Central memory CD8-positive, alpha-beta T cell (primary cell): ENCODE results near the gene MEOX2.

Experiments used
- ATAC-seq: fragments of 150-1000 bp; cut with Tn5 transposase; replicated peaks from 2 replicates; pipeline ENCODE4 v1.10.0; 2022; ENCODE audit warnings: mild to moderate bottlenecking, moderate FRiP score, moderate number of reproducible peaks; ENCODE audit not compliant: poor library complexity, severe bottlenecking; ENCODE audit errors: extremely low read depth
- DNase-seq, 2 donors: peaks; one replicate each; pipeline ENCODE4 v3.0.0; 2021; ENCODE audit warnings: low spot score in 2 of 2
- H3K27ac Mint-ChIP-seq: one replicate; pipeline ENCODE4 v1.8.0; 2022; ENCODE audit warnings: low read depth, mild to moderate bottlenecking, moderate library complexity, mixed read lengths
- H3K27me3 Mint-ChIP-seq: one replicate; pipeline ENCODE4 v1.8.0; 2022; ENCODE audit warnings: mixed read lengths
- H3K36me3 Mint-ChIP-seq: one replicate; pipeline ENCODE4 v1.8.0; 2022; ENCODE audit warnings: mild to moderate bottlenecking, moderate library complexity, mixed read lengths; ENCODE audit not compliant: insufficient read depth
- H3K4me1 Mint-ChIP-seq: one replicate; pipeline ENCODE4 v1.8.0; 2022; ENCODE audit warnings: mixed read lengths
- H3K4me3 Mint-ChIP-seq: one replicate; pipeline ENCODE4 v1.8.0; 2022; ENCODE audit warnings: mild to moderate bottlenecking, moderate library complexity, mixed read lengths
- H3K9me3 Mint-ChIP-seq: one replicate; pipeline ENCODE4 v1.8.0; 2022; ENCODE audit warnings: mixed read lengths

The MEOX2 gene

DNA sequence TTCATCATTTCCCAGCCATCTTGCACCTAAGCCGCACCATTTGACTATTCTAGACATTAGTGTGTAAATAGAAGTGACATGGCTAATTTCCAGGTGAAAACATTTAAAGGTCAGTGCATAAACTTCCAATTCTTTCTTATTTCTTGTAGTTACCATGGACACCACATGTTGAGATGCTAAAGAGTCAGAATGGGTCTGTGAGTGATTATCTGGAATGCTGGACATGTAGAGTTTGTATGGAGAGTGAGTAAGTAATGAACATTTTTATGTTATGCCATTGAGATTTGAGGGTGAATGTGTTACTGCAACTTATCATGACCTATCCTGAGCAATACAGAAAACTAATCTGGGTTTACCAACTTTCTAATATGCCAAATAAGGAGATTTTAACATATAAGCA, 60.4 kb downstream of the MEOX2 start:
- no peak overlapping the region for H3K27ac Mint-ChIP-seq
- no peak for ATAC-seq
- DNase-seq: no peak
- H3K27me3 Mint-ChIP-seq: no peaks in the 10 kb centered on the region
- H3K9me3 Mint-ChIP-seq: peaks cover 5% of the 10 kb centered on the region
- H3K4me3 Mint-ChIP-seq: no peak overlapping the region
- H3K36me3 Mint-ChIP-seq: no peaks in the 10 kb centered on the region
- H3K4me1 Mint-ChIP-seq: no peaks in the 10 kb centered on the region

DNA sequence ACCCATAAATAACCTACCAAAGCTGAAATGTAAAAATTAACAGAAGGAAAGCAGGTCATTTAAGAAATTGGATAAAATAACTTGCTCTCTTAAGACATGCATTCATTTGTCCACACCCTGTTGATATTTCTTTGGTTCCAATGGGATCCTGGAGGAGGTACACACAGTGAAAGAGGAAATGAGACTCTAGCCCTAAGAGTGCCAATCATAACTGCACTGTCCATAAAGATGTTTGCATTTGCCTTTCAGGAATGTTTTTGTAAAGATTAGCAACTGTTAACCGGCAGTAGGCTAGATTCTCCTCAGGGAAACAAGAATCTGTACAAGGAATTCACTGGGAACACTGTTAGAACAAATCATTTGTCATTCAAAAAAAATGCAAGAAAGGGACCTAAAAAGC, 61.0 kb downstream of the MEOX2 start:
- no peaks in the 10 kb centered on the region for H3K4me1 Mint-ChIP-seq
- H3K4me3 Mint-ChIP-seq: no peak overlapping the region
- H3K27ac Mint-ChIP-seq: no peak overlapping the region
- H3K9me3 Mint-ChIP-seq: peaks cover 5% of the 10 kb centered on the region
- no peak for DNase-seq
- H3K27me3 Mint-ChIP-seq: no peaks in the 10 kb centered on the region
- H3K36me3 Mint-ChIP-seq: no peaks in the 10 kb centered on the region
- ATAC-seq: no peak

DNA sequence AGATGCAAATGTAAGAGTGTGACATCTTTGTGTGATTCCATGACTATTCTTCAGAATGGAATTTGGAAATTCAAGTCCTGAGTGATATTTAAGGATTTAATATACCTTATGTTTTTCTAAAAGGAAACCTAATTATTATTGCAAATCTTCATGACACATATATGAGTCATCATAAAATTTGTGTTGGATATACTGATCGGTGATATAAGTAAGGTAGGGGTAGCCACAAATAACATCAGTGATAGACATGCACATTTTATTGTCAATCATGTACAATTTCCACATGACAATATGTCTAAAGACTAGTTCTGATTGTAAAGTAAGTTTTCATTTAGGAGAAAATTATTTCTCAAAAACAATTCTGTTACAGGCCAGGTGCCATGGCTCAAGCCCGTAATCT, 65.0 kb downstream of the MEOX2 start:
- Mint-ChIP-seq H3K4me1 (no peaks in the 10 kb centered on the region), H3K4me3 (no peak overlapping the region), H3K27ac (no peak overlapping the region), H3K9me3 (no peaks in the 10 kb centered on the region), H3K36me3 (no peaks in the 10 kb centered on the region), H3K27me3 (no peaks in the 10 kb centered on the region)
- ATAC-seq: no peak
- DNase-seq: no peak

DNA sequence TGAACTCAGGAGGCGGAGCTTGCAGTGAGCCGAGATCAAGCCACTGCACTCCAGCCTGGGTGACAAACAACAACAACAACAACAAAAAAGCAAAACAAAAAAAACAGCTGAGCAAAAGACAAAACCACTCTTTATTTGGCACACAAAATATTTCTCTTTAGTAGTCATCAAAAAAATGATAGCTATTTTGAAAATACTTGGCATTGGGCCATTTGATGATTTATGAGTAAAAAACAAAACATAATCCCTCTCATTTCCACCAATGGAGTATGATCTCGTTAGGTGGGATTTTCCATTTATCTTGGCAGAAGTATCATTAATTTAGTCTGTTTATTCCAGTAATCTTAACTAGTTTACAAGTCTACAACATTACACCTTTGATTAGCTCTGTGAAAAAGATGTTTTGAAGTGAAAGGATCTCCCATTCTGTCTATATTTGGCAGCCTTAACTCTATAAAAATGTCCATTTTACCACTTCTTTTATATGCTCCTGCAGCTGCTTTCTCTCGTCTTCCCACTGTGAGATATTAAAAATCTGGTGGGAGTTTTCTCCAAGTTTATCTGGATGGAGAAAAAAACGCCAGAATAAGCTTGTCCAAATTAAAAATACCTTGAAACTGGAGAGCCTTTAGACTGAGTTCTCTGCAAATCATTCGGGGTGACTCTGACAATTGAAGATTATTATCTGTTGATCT, 65.8 kb downstream of the MEOX2 start:
- Mint-ChIP-seq H3K9me3 (no peaks in the 10 kb centered on the region), H3K4me1 (no peaks in the 10 kb centered on the region), H3K4me3 (no peak overlapping the region), H3K36me3 (no peaks in the 10 kb centered on the region), H3K27ac (no peak overlapping the region), H3K27me3 (no peaks in the 10 kb centered on the region)
- ATAC-seq: no peak
- no peak for DNase-seq

DNA sequence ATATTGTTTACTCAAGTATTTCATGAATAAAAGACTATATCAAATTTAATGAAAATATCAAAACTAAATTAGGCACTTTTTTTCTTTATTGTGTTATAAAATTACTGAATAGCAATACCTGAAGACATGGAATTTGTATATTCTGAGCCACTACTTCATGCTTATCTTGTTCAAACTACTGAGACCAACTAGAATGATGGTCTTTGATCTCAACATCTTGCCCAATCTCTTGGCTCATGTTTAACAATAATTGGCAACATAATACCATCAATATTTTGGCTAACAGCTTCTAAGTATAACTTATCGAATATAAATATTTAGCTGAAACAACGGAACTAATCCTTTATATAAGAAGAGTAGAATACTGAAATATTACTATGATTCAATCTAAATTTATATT, 68.2 kb downstream of the MEOX2 start:
- H3K36me3 Mint-ChIP-seq: no peaks in the 10 kb centered on the region
- no peak overlapping the region for H3K27ac Mint-ChIP-seq
- ATAC-seq (no peak), DNase-seq (no peak)
- no peaks in the 10 kb centered on the region for H3K4me1 Mint-ChIP-seq
- H3K9me3 Mint-ChIP-seq: no peaks in the 10 kb centered on the region
- H3K4me3 Mint-ChIP-seq: no peak overlapping the region
- H3K27me3 Mint-ChIP-seq: no peaks in the 10 kb centered on the region

DNA sequence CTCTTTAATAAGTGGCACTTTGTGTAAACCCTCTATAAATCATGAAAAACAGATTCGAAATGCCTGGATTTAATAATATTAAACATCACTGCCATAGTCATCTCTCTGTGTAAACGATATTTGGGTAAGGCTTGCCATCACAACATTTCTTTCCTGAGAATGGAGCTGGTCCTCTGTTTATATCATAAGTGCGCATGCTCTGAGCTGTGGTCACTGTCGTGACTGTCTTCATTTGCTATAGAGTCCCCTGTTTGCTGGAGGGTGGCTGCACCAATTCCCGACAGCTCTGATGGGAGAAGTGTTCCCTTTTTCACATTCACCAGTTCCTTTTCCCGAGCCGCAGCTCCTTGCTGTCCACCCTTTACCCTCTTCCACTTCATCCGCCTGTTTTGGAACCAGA, 74.3 kb downstream of the MEOX2 start:
- DNase-seq: no peak
- no peaks in the 10 kb centered on the region for H3K27me3 Mint-ChIP-seq
- H3K9me3 Mint-ChIP-seq: peaks cover 6% of the 10 kb centered on the region
- H3K27ac Mint-ChIP-seq: no peak overlapping the region
- ATAC-seq: no peak
- no peaks in the 10 kb centered on the region for H3K4me1 Mint-ChIP-seq
- H3K4me3 Mint-ChIP-seq: no peak overlapping the region
- no peaks in the 10 kb centered on the region for H3K36me3 Mint-ChIP-seq

DNA sequence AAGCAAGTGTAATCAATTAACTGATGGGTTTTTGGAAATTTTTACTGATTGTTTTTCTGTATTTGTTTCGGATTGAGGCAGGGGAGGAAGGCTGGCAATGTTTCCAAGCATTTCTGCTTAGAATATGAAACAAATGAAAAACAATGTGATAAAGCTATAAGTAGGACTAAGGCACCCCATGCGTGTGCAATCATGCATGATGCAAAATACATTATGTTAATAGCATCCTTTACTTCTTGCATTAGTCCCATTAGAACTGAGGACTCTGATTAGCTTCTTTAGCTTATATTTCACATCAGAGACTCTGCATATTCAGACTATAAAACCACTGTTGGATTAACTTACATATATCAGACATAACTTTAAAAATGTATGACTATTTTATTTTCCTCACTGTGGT, 76.0 kb downstream of the MEOX2 start:
- no peak for DNase-seq
- ATAC-seq: no peak
- peaks cover 6% of the 10 kb centered on the region for H3K9me3 Mint-ChIP-seq
- H3K36me3 Mint-ChIP-seq: no peaks in the 10 kb centered on the region
- no peak overlapping the region for H3K4me3 Mint-ChIP-seq
- no peak overlapping the region for H3K27ac Mint-ChIP-seq
- H3K27me3 Mint-ChIP-seq: no peaks in the 10 kb centered on the region
- no peaks in the 10 kb centered on the region for H3K4me1 Mint-ChIP-seq

DNA sequence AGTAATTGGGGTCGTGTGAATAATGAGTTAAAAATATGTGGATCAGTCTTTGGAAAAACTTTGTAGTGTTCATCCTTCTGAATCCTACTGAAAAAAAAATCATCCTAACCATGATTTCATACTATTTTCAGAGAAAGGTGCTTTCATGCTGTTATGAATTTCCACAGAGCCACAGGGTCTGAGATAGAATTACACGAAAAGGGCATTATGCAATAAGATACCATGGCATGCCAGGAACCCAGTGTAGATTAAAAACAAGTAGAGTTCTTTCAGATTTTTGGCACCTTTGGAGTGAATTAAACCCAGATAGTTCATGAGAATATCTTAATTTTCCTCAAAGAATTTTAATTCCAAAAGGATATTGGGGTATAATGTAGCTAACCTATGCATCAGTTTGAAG, 77.2 kb downstream of the MEOX2 start:
- Mint-ChIP-seq H3K36me3 (no peaks in the 10 kb centered on the region), H3K4me1 (no peaks in the 10 kb centered on the region), H3K27me3 (no peaks in the 10 kb centered on the region), H3K27ac (no peak overlapping the region), H3K4me3 (no peak overlapping the region), H3K9me3 (peaks cover 6% of the 10 kb centered on the region)
- DNase-seq (no peak), ATAC-seq (no peak)

DNA sequence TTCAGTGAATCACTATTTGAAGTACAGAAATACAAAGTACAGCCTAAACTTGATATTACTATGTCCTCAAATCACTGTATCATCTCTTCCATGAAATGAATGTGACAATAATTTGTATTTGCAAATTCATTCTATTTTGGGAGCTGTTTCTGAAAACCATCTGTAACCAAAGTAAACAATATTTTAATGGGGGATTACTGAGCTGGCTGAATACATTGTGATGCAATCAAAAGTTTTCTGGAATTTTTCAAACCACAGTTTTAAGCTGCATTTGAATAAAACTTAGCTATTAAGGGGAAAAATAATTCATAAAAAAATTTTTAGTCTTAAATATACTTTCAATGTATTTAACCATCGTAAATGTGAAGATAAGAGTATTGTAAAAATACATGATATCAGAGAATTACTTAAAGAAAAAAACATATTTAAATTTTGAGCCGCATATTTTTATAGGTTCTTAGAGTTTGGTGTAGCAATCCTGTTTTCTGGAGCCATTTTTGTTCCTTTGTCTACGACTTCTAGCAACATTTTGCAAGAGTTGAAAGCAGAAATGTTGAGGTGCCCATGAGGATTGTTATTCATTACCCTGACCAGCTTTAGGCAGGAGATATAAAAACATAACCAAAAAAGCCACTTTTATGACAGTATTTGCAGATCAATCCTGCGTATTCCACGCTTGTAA, 78.8 kb downstream of the MEOX2 start:
- Mint-ChIP-seq H3K9me3 (peaks cover 15% of the 10 kb centered on the region), H3K27me3 (no peaks in the 10 kb centered on the region), H3K4me1 (no peaks in the 10 kb centered on the region), H3K4me3 (no peak overlapping the region), H3K36me3 (no peaks in the 10 kb centered on the region), H3K27ac (no peak overlapping the region)
- ATAC-seq (no peak), DNase-seq (no peak)

DNA sequence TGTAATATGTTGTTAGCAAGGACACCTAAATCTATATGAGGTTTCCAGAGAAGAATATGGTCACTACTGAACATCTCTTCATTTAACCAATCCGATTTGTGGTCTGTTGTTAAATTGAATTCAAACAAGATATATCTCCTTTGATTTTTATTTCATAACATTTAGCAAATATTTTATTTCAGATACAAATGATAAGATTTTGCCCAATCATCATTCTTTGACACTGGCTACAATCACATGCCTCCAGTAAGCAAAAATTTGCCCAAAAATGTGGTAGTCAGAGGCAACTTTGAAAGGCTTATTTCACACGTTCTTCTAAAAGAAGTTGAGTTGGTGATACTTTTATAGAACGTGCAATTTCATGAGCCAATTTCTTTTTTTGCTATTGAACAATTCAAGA, 79.9 kb downstream of the MEOX2 start:
- ATAC-seq (no peak), DNase-seq (no peak)
- Mint-ChIP-seq H3K9me3 (peaks cover 15% of the 10 kb centered on the region), H3K36me3 (no peaks in the 10 kb centered on the region), H3K4me1 (no peaks in the 10 kb centered on the region), H3K27me3 (no peaks in the 10 kb centered on the region), H3K4me3 (no peak overlapping the region), H3K27ac (no peak overlapping the region)

DNA sequence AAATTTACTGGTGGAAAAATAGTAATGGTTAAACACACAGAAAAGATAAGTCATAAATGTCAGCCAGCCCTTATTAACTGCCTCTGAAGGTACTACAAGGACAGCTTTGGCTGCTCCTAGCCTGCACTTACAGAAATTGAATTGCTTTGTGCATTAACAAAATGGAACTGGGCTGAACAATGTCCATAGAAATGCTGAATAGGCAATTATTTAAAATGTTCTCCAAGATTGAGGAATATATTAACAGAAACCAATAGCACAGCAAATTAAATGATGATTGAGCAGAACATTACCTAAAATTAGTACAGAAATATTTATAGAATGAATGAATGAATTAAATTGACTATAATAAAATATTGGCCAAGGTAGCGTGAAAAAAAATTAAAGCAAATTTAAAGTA, 82.3 kb downstream of the MEOX2 start:
- peaks cover 13% of the 10 kb centered on the region for H3K9me3 Mint-ChIP-seq
- no peaks in the 10 kb centered on the region for H3K36me3 Mint-ChIP-seq
- H3K27me3 Mint-ChIP-seq: no peaks in the 10 kb centered on the region
- DNase-seq: no peak
- no peak overlapping the region for H3K27ac Mint-ChIP-seq
- no peak for ATAC-seq
- H3K4me1 Mint-ChIP-seq: no peaks in the 10 kb centered on the region
- no peak overlapping the region for H3K4me3 Mint-ChIP-seq

DNA sequence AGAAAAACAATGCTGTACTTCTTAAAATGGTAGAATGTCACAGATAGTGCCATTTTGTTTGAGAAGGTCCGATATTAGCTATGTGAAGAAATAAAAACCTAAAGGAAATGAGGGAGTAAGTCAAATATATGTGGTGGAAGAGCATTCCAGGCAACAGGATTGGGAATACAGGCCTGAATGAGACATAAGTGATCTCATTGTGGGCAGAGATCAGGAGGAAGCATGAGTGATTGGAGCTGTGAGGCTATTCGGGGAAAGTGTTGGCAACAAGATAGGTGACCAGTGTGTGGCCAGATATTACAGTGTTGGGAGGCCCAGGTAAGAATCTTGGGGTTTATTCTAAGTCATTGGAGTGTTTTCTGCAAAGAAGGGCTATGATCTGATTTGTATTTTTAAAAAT, 83.4 kb downstream of the MEOX2 start:
- H3K27ac Mint-ChIP-seq: no peak overlapping the region
- no peak for DNase-seq
- H3K4me1 Mint-ChIP-seq: no peaks in the 10 kb centered on the region
- no peak for ATAC-seq
- no peaks in the 10 kb centered on the region for H3K27me3 Mint-ChIP-seq
- H3K36me3 Mint-ChIP-seq: no peaks in the 10 kb centered on the region
- H3K4me3 Mint-ChIP-seq: no peak overlapping the region
- peaks cover 9% of the 10 kb centered on the region for H3K9me3 Mint-ChIP-seq

DNA sequence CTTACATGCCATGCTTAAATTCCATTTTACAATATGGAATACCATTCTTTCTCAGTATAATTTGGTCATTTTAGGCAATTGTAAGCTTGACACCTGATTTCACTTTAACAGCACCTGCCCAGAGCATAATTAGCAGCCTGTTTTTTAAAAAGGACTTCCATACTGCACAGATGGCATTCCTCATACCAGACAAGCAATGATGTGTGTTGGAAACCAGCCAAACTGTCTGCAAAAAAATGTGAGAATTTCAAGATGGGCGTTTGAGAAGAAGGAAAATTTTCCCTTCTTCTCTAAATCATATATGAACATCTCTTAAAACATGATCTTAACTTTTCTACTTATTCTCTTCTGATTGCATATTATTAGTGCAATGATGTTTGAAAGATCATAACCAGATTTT, 84.2 kb downstream of the MEOX2 start:
- no peaks in the 10 kb centered on the region for H3K36me3 Mint-ChIP-seq
- DNase-seq: no peak
- no peaks in the 10 kb centered on the region for H3K4me1 Mint-ChIP-seq
- no peak for ATAC-seq
- H3K4me3 Mint-ChIP-seq: no peak overlapping the region
- no peaks in the 10 kb centered on the region for H3K27me3 Mint-ChIP-seq
- H3K9me3 Mint-ChIP-seq: peaks cover 9% of the 10 kb centered on the region
- no peak overlapping the region for H3K27ac Mint-ChIP-seq
